IMR-90 (cell line): ENCODE data around the gene VGF. TPM values are rescaled to one million over a fixed set of nuclear protein-coding genes. Genes with fewer than 3 reads are reported as not detected.

Experiments
- ATAC-seq: fragments of 200-7000 bp; cut with Tn5 transposase; 2 replicates; pipeline ENCODE4 v1.9.1; 2020; ENCODE audit warnings: low read depth, mild to moderate bottlenecking, moderate library complexity
- BruUV-seq: library from RNA; stranded (reverse); fragments of 400-500 nt; replicated peaks from 2 replicates; lab custom pipeline; 2021; lab: Mats Ljungman, UMichigan
- CTCF ChIA-PET: fragments of 300-600 bp; formaldehyde crosslinking; extraction: SDS; loops from one replicate; lab custom pipeline; 2021; ENCODE audit warnings: antibody characterized with exemption; lab: Yijun Ruan, JAX
- POLR2A ChIA-PET: fragments of 300-600 bp; sonication (Branson Sonifier 250); formaldehyde crosslinking; loops from one replicate; lab custom pipeline; 2022; ENCODE audit warnings: antibody characterized with exemption; ENCODE audit not compliant: unreplicated experiment; lab: Charles Lee
- DNase-seq: peaks from one replicate; pipeline ENCODE4 v3.0.0; 2013
- H2AFZ ChIP-seq: replicated peaks from 2 replicates; pipeline ENCODE3; 2013; ENCODE audit warnings: low read length, mild to moderate bottlenecking; ENCODE audit not compliant: poor library complexity
- H2AK5ac ChIP-seq: 2 replicates; pipeline ENCODE4 v1.6.1; 2013; ENCODE audit warnings: low read depth, low read length, inconsistent platforms
- H2AK9ac ChIP-seq: replicated peaks from 2 replicates; pipeline ENCODE3; 2013; ENCODE audit warnings: mild to moderate bottlenecking, low read depth, low read length, moderate library complexity; ENCODE audit not compliant: poor library complexity
- H2BK120ac ChIP-seq: 2 replicates; pipeline ENCODE4 v1.6.1; 2013; ENCODE audit warnings: low read depth, low read length, inconsistent platforms
- H2BK15ac ChIP-seq: 3 replicates; pipeline ENCODE4 v1.6.1; 2013; ENCODE audit warnings: low read depth, low read length, inconsistent platforms
- H2BK20ac ChIP-seq: 2 replicates; pipeline ENCODE4 v1.6.1; 2013; ENCODE audit warnings: low read depth, mild to moderate bottlenecking, inconsistent platforms, low read length, moderate library complexity
- H2BK5ac ChIP-seq: 2 replicates; pipeline ENCODE4 v1.6.1; 2013; ENCODE audit warnings: mild to moderate bottlenecking, low read depth, low read length, inconsistent platforms; ENCODE audit not compliant: poor library complexity, severe bottlenecking
- H3K14ac ChIP-seq: replicated peaks from 2 replicates; pipeline ENCODE4 v1.6.1; 2013; ENCODE audit warnings: low read depth, low read length, inconsistent platforms
- H3K18ac ChIP-seq: 2 replicates; pipeline ENCODE4 v1.6.1; 2013; ENCODE audit warnings: low read depth, low read length, control low read depth
- H3K23ac ChIP-seq: 2 replicates; pipeline ENCODE4 v1.6.1; 2013; ENCODE audit warnings: low read depth, low read length, inconsistent platforms
- H3K27ac ChIP-seq: 2 replicates; pipeline ENCODE4 v1.5.1; 2013; ENCODE audit warnings: mild to moderate bottlenecking, control low read depth, low read length; ENCODE audit not compliant: insufficient read depth
- H3K27me3 ChIP-seq: 2 replicates; pipeline ENCODE4 v1.6.1; 2013; ENCODE audit warnings: low read length; ENCODE audit not compliant: control insufficient read depth, insufficient read depth
- H3K36me3 ChIP-seq: 2 replicates; pipeline ENCODE4 v1.6.1; 2013; ENCODE audit warnings: low read length, mixed read lengths; ENCODE audit not compliant: control insufficient read depth, insufficient read depth
- H3K4ac ChIP-seq: 2 replicates; pipeline ENCODE4 v1.6.1; 2013; ENCODE audit warnings: low read depth, low read length, inconsistent platforms
- H3K4me1 ChIP-seq: 2 replicates; pipeline ENCODE4 v1.6.1; 2013; ENCODE audit warnings: low read length, mixed read lengths; ENCODE audit not compliant: control insufficient read depth, insufficient read depth
- H3K4me2 ChIP-seq: 2 replicates; pipeline ENCODE4 v1.6.1; 2013; ENCODE audit warnings: low read depth, mild to moderate bottlenecking, control low read depth, low read length, moderate library complexity
- H3K4me3 ChIP-seq: 2 replicates; pipeline ENCODE4 v1.5.1; 2013; ENCODE audit warnings: low read depth, mild to moderate bottlenecking, control low read depth, low read length, moderate library complexity; ENCODE audit not compliant: insufficient read depth
- H3K56ac ChIP-seq: 2 replicates; pipeline ENCODE4 v1.6.1; 2013; ENCODE audit warnings: low read length, inconsistent platforms; ENCODE audit not compliant: insufficient read depth; ENCODE audit errors: extremely low read depth
- H3K79me1 ChIP-seq, 2 experiments: 2 replicates each; pipeline ENCODE4 v1.6.1; 2013; ENCODE audit warnings: low read length in 2 of 2, inconsistent platforms in 1 of 2, low read depth in 1 of 2
- H3K9ac ChIP-seq: 2 replicates; pipeline ENCODE4 v1.6.1; 2013; ENCODE audit warnings: low read depth, low read length, control low read depth
- H3K9me1 ChIP-seq: 2 replicates; pipeline ENCODE4 v1.6.1; 2013; ENCODE audit warnings: low read length, inconsistent platforms; ENCODE audit not compliant: insufficient read depth
- H3K9me3 ChIP-seq: 2 replicates; pipeline ENCODE4 v1.6.1; 2013; ENCODE audit warnings: low read length; ENCODE audit not compliant: control insufficient read depth, insufficient read depth
- H4K20me1 ChIP-seq: 2 replicates; pipeline ENCODE4 v1.6.1; 2013; ENCODE audit warnings: low read length, inconsistent platforms; ENCODE audit not compliant: insufficient read depth
- H4K5ac ChIP-seq: 2 replicates; pipeline ENCODE4 v1.6.1; 2013; ENCODE audit warnings: mild to moderate bottlenecking, low read depth, low read length, control low read depth
- H4K8ac ChIP-seq, 2 experiments: 2 replicates each; pipeline ENCODE4 v1.6.1; 2013; ENCODE audit warnings: low read depth in 2 of 2, low read length in 2 of 2, control low read depth in 1 of 2, inconsistent platforms in 1 of 2
- H4K91ac ChIP-seq: 2 replicates; pipeline ENCODE4 v1.6.1; 2013; ENCODE audit warnings: low read depth, low read length, inconsistent platforms; ENCODE audit not compliant: insufficient read depth
- MAFK ChIP-seq: IDR thresholded peaks from 2 replicates; pipeline ENCODE4 v1.6.1; 2012; ENCODE audit warnings: low read depth, low read length, improper control_type of control experiment
- RAD21 ChIP-seq: IDR thresholded peaks from 2 replicates; pipeline ENCODE4 v1.6.1; 2012; ENCODE audit warnings: low read length, improper control_type of control experiment
- WGBS, 2 experiments: methylation state at CpG; one replicate each; pipeline versions ENCODE4 v1.1.5 to v1.1.7; 2013; ENCODE audit warnings: missing lambda C conversion rate in 2 of 2; ENCODE audit not compliant: insufficient read length in 1 of 2; ENCODE audit errors: extremely low coverage in 2 of 2; 5-methylcytosine and 5-hydroxymethylcytosine counted together
- dilution Hi-C: fragments of 300-500 bp; cut with HindIII; formaldehyde crosslinking; loops from one replicate; pipeline ENCODE4 v1.14.3; 2018; ENCODE audit warnings: low sequenced_read_pairs; ENCODE audit not compliant: unreplicated experiment
- in situ Hi-C: fragments of 300-500 bp; cut with MboI; formaldehyde crosslinking; loops from 3 replicates; pipeline ENCODE4 v1.14.3; 2019; ENCODE audit warnings: low sequenced_read_pairs, inconsistent platforms, mixed read lengths
- intact Hi-C: fragments of 100-400 bp; cut with micrococcal nuclease; formaldehyde crosslinking; loops from 2 replicates; pipeline ENCODE4 v1.10.0; 2022
- polyA plus RNA-seq, 3 experiments: library from polyadenylated mRNA; depleted of rRNA; stranded (reverse); fragments of >200 nt; gene quantifications; 2 replicates each; pipeline ENCODE4 v1.2.3, GENCODE V29; 2012; ENCODE audit warnings: low replicate concordance in 1 of 3
- total RNA-seq: library from RNA; depleted of rRNA; stranded (reverse); fragments of >200 nt; gene quantifications from 2 replicates; pipeline ENCODE4 v1.2.3, GENCODE V29; 2012

Gene VGF
- total and polyA plus RNA-seq, 2 of the 4 experiments (the other 2 are of a cell fraction): 0.18 to 0.50 TPM

- Histone ChIP-seq H3K18ac (peak overlapping the region; percentile 30; the same call in 1 of the 2 replicates), H3K9me3 (no peaks in the 10 kb centered on the region), H3K4ac (peak overlapping the region; percentile 94), H4K91ac (peak overlapping the region; percentile 87), H3K56ac (no peak overlapping the region; the same call in 1 of the 2 replicates), H3K23ac (peak overlapping the region; percentile 83; the same call in 1 of the 2 replicates), H2BK15ac (peak overlapping the region; percentile 91; the same call in 2 of the 3 replicates), H3K9ac (no peak overlapping the region), H2BK120ac (peak overlapping the region; percentile 91), H2BK5ac (peak overlapping the region; percentile 92), H4K5ac (peak overlapping the region; percentile 24; the same call in 1 of the 2 replicates), H3K9me1 (peaks cover 26% of the 10 kb centered on the region), H3K4me3 (no peak overlapping the region), H4K8ac (peak overlapping the region; percentile 2 to 82; a peak in 3 of 4 replicates), H3K27ac (peak overlapping the region; percentile 36), H2AK5ac (peak overlapping the region; percentile 94), H3K27me3 (no peaks in the 10 kb centered on the region), H2AK9ac (peak overlapping the region; percentile 10), H3K79me1 (peaks cover 4 to 34% of the 10 kb centered on the region in 2 experiments; a peak in 2 of 4 replicates), H2AFZ (peak overlapping the region; percentile 0), H3K14ac (peak overlapping the region; percentile 73), H4K20me1 (no peaks in the 10 kb centered on the region), H3K36me3 (no peaks in the 10 kb centered on the region), H3K4me2 (no peak overlapping the region; the same call in 1 of the 2 replicates), H3K4me1 (peaks cover 20% of the 10 kb centered on the region), H2BK20ac (peak overlapping the region; percentile 97)
- CTCF ChIA-PET: interaction anchor here (0.6 kb wide), 1 partner anchor 42 kb away, joined by 3 read pairs; no protein-coding TSS in a partner anchor
- POLR2A ChIA-PET: no interaction called here
- WGBS, 2 experiments: no CpG with 5 or more reads among the region's 10 CpGs
- TF ChIP-seq MAFK (peak; percentile 18; the same call in 1 of the 2 replicates), RAD21 (no peak)
- ATAC-seq (no peak), DNase-seq (no peak)
- BruUV-seq: no TSS peak
- intact Hi-C loops: no loop called here
- in situ Hi-C loops: loop anchor here (25.0 kb wide), 1 partner anchor 683 kb away; the partner anchor contains the start of genes MEPCE, PPP1R35 and ZCWPW1
- dilution Hi-C loops: no loop called here
These were observed 45.5 kb downstream of the VGF start for GRCh38 chr7:101119876-101120275.
